Osteocyte (in vitro differentiated cells): ENCODE measurements around the gene ASB3. TPM values are rescaled to one million over a fixed set of nuclear protein-coding genes. Genes with fewer than 3 reads are reported as not detected.
"Not testable (repeated sequence)": the region's sequence is repeated elsewhere in the genome, so short reads cannot be mapped to it uniquely, and the experiment has no call there.

Source experiments
- DNase-seq: peaks from one replicate; pipeline ENCODE4 v3.0.0; 2021; ENCODE audit warnings: mixed read lengths; ENCODE audit not compliant: unreplicated experiment; ENCODE audit errors: extremely low spot score
- H3K27ac Mint-ChIP-seq: one replicate; pipeline ENCODE4 v1.8.0; 2021; ENCODE audit warnings: mild to moderate bottlenecking, mixed read lengths; ENCODE audit not compliant: unreplicated experiment
- H3K27me3 Mint-ChIP-seq: one replicate; pipeline ENCODE4 v1.8.0; 2021; ENCODE audit warnings: mixed read lengths; ENCODE audit not compliant: unreplicated experiment
- H3K36me3 Mint-ChIP-seq: one replicate; pipeline ENCODE4 v1.8.0; 2021; ENCODE audit warnings: mixed read lengths; ENCODE audit not compliant: unreplicated experiment
- H3K4me1 Mint-ChIP-seq: one replicate; pipeline ENCODE4 v1.8.0; 2021; ENCODE audit warnings: mixed read lengths; ENCODE audit not compliant: unreplicated experiment
- H3K4me3 Mint-ChIP-seq: one replicate; pipeline ENCODE4 v1.8.0; 2021; ENCODE audit warnings: mild to moderate bottlenecking, moderate library complexity, mixed read lengths; ENCODE audit not compliant: unreplicated experiment
- H3K9me3 Mint-ChIP-seq: one replicate; pipeline ENCODE4 v1.8.0; 2021; ENCODE audit warnings: mixed read lengths; ENCODE audit not compliant: unreplicated experiment
- total RNA-seq: library from RNA; stranded (reverse); gene quantifications from 2 replicates; pipeline ENCODE4 v1.2.1, GENCODE V29; 2021
- TF ChIP-seq, protein P1 (sequence below): fragments of 200-600 bp; sonication (generic); IDR thresholded peaks from 2 replicates; pipeline ENCODE4 v1.5.0; 2021; ENCODE audit warnings: antibody characterized with exemption, mild to moderate bottlenecking, moderate library complexity

ASB3 gene
- total RNA-seq, 1 donor from 2014 or later: 21.8 TPM

DNA sequence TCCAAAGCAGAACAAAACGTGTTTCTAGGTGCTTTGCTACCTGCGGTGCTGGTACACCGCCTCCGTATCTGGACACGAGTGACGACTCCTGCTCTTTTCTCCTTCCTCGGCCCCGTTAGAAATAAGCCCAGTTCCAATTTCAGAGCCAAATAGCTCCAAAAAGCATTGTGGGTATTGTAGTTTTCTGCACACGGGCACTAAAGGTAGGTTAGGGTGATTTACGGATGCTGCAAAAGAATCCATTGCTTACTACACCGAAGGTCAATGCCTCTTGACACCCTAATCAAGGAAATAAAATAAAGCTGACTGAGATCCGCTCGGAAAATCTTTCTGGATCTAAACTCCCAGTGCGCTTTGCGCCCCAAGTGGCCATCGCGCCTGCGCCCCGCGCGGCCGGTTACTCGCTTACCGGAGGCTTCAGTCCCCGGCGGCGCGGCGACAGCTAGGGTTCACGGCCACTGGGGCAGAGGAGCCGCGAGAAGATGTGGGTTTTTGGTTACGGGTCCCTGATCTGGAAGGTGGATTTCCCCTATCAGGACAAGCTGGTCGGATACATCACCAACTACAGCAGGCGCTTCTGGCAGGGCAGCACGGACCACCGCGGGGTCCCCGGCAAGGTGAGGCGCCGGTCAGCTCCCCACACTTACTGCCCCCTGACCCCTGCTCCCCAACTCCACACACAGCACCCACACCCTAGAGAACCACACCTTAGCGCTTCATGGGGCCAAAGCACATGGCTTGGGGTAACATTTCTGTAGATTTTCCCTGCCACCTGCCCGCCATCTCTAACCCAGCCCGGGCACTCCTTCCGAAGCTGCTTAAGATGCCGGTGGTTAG is 19.1 kb downstream of the ASB3 start, which contains the start of gene CHAC2:
Gene CHAC2 (plus strand): TSS at position 400 of the 837 bp plus-strand sequence. CDS start 83 bp downstream, at position 483.
- Mint-ChIP-seq H3K36me3 (peaks cover 13% of the 10 kb centered on the region), H3K4me3 (peak within 1 kb of the TSS; percentile 82), H3K27me3 (no peaks in the 10 kb centered on the region), H3K9me3 (no peaks in the 10 kb centered on the region), H3K27ac (peak within 1 kb of the TSS; percentile 70), H3K4me1 (peaks cover 10% of the 10 kb centered on the region)
- TF ChIP-seq, protein P1, sequence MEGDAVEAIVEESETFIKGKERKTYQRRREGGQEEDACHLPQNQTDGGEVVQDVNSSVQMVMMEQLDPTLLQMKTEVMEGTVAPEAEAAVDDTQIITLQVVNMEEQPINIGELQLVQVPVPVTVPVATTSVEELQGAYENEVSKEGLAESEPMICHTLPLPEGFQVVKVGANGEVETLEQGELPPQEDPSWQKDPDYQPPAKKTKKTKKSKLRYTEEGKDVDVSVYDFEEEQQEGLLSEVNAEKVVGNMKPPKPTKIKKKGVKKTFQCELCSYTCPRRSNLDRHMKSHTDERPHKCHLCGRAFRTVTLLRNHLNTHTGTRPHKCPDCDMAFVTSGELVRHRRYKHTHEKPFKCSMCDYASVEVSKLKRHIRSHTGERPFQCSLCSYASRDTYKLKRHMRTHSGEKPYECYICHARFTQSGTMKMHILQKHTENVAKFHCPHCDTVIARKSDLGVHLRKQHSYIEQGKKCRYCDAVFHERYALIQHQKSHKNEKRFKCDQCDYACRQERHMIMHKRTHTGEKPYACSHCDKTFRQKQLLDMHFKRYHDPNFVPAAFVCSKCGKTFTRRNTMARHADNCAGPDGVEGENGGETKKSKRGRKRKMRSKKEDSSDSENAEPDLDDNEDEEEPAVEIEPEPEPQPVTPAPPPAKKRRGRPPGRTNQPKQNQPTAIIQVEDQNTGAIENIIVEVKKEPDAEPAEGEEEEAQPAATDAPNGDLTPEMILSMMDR: peak; percentile 43
- DNase-seq: peak; percentile 93

- Mint-ChIP-seq H3K4me1 (peaks cover 10% of the 10 kb centered on the region), H3K27ac (no peak overlapping the region), H3K9me3 (no peaks in the 10 kb centered on the region), H3K27me3 (no peaks in the 10 kb centered on the region), H3K36me3 (peaks cover 17% of the 10 kb centered on the region), H3K4me3 (no peak overlapping the region)
- DNase-seq: no peak
- TF ChIP-seq, protein P1: no peak
Measured at GRCh38 chr2:53765767-53766166, 21.0 kb downstream of the ASB3 start.

DNA sequence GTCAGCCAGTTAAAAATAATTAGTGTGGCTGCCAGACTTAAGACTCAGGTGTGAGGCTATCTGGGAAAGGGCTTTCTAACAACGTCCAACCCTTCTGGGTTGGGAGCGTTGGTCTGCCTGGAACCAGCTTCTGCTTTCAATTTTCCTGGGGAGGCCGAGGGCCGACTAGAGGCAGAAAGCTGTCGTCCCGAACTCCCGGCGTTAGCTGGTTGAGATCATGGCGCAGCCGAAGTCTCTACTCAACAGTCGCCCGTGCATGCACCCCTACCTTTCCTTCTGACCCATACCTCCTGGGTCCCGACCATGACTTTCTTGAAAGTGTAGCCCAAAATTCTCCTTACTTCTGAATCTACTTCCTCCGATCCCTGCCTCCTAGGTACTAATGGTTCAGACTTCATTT is 29.5 kb downstream of the ASB3 start:
- not testable (repeated sequence) for H3K27ac Mint-ChIP-seq, H3K27me3 Mint-ChIP-seq, H3K9me3 Mint-ChIP-seq, DNase-seq, H3K4me3 Mint-ChIP-seq, H3K4me1 Mint-ChIP-seq
- H3K36me3 Mint-ChIP-seq: peaks cover 26% of the 10 kb centered on the region

GRCh38 chr2:53756644-53757043 is 30.1 kb downstream of the ASB3 start:
- H3K36me3 Mint-ChIP-seq: peaks cover 26% of the 10 kb centered on the region
- no peaks in the 10 kb centered on the region for H3K4me1 Mint-ChIP-seq
- no peak overlapping the region for H3K27ac Mint-ChIP-seq
- no peak overlapping the region for H3K4me3 Mint-ChIP-seq
- no peak for DNase-seq
- TF ChIP-seq, protein P1: no peak
- H3K9me3 Mint-ChIP-seq: no peaks in the 10 kb centered on the region
- no peaks in the 10 kb centered on the region for H3K27me3 Mint-ChIP-seq

GRCh38 chr2:53755121-53755520 is 31.6 kb downstream of the ASB3 start:
- Mint-ChIP-seq H3K9me3 (no peaks in the 10 kb centered on the region), H3K4me1 (no peaks in the 10 kb centered on the region), H3K4me3 (no peak overlapping the region), H3K27me3 (no peaks in the 10 kb centered on the region), H3K36me3 (peaks cover 23% of the 10 kb centered on the region), H3K27ac (no peak overlapping the region)
- no peak for DNase-seq
- TF ChIP-seq, protein P1: no peak
